SK-N-SH (cell line): ENCODE results near the gene HSPA1A. TPM values are rescaled to one million over a fixed set of nuclear protein-coding genes. Genes with fewer than 3 reads are reported as not detected.
A peak's percentile ranks its signal among the peaks of the same experiment; 100 is the strongest.

ENCODE experiments used
- CTCF ChIA-PET: fragments of 300-600, 350-600 bp; formaldehyde crosslinking; extraction: SDS; loops from one replicate; lab custom pipeline; 2021; lab: Yijun Ruan, JAX
- POLR2A ChIA-PET: fragments of 350-600 bp; sonication (Branson Sonifier 250); formaldehyde crosslinking; extraction: SDS; loops from one replicate; lab custom pipeline; 2020; ENCODE audit warnings: antibody characterized with exemption, inconsistent platforms; lab: Yijun Ruan, JAX
- DNase-seq: peaks from one replicate; pipeline ENCODE4 v3.0.0; 2012
- H2AFZ ChIP-seq: fragments of 200-600 bp; sonication (generic); 2 replicates; pipeline ENCODE4 v1.8.1; 2016; ENCODE audit warnings: antibody characterized with exemption, mild to moderate bottlenecking, low read depth
- H3F3A ChIP-seq: fragments of 200-600 bp; sonication (generic); replicated peaks from 2 replicates; pipeline ENCODE3; 2016; ENCODE audit warnings: antibody characterized with exemption, mild to moderate bottlenecking; ENCODE audit not compliant: insufficient read depth
- H3K27ac ChIP-seq, 2 experiments: fragments of 200-500 bp in 1 of 2; fragments of 200-600 bp in 1 of 2; sonication (Bioruptor generic) in 1 of 2; sonication (generic), shearing (Covaris generic) in 1 of 2; 2 replicates each; pipeline versions ENCODE4 v1.5.1 to v1.6.1; 2014 to 2016; ENCODE audit warnings: low read depth in 2 of 2, inconsistent platforms in 1 of 2, low read length in 1 of 2, mild to moderate bottlenecking in 1 of 2, mixed read lengths in 1 of 2
- H3K27me3 ChIP-seq: fragments of 200-600 bp; sonication (generic), shearing (Covaris generic); 2 replicates; pipeline ENCODE4 v1.6.1; 2016; ENCODE audit warnings: mixed run types; ENCODE audit not compliant: insufficient read depth
- H3K36me3 ChIP-seq, 2 experiments: fragments of 200-500 bp in 1 of 2; fragments of 200-600 bp in 1 of 2; sonication (Bioruptor generic) in 1 of 2; sonication (generic) in 1 of 2; replicated peaks in 1 of 2; 2 replicates each; pipeline versions ENCODE3 to v1.5.1; 2014 to 2016; ENCODE audit warnings: low read length in 1 of 2, mild to moderate bottlenecking in 1 of 2; ENCODE audit not compliant: insufficient read depth in 2 of 2, control insufficient read depth in 1 of 2
- H3K4me1 ChIP-seq, 2 experiments: fragments of 200-500 bp in 1 of 2; fragments of 200-600 bp in 1 of 2; sonication (Bioruptor generic) in 1 of 2; sonication (generic), shearing (Covaris generic) in 1 of 2; 2 replicates each; pipeline versions ENCODE4 v1.5.1 to v1.6.1; 2014 to 2016; ENCODE audit warnings: low read depth in 1 of 2, low read length in 1 of 2, mixed run types in 1 of 2; ENCODE audit not compliant: insufficient read depth in 2 of 2, control insufficient read depth in 1 of 2
- H3K4me2 ChIP-seq: fragments of 200-600 bp; sonication (generic), shearing (Covaris generic); 2 replicates; pipeline ENCODE4 v1.6.1; 2017; ENCODE audit warnings: mixed run types
- H3K4me3 ChIP-seq, 2 experiments: fragments of 200-500 bp in 1 of 2; fragments of 200-600 bp in 1 of 2; sonication (Bioruptor generic) in 1 of 2; sonication (generic), shearing (Covaris generic) in 1 of 2; 2 replicates each; pipeline versions ENCODE4 v1.5.1 to v1.8.1; 2014 to 2016; ENCODE audit warnings: low read depth in 2 of 2, inconsistent platforms in 1 of 2, low read length in 1 of 2, mild to moderate bottlenecking in 1 of 2, mixed read lengths in 1 of 2, moderate library complexity in 1 of 2
- H3K79me2 ChIP-seq: fragments of 200-600 bp; sonication (generic); 2 replicates; pipeline ENCODE4 v1.8.1; 2017; ENCODE audit warnings: mild to moderate bottlenecking; ENCODE audit not compliant: insufficient read depth
- H3K9ac ChIP-seq: fragments of 200-600 bp; sonication (generic); 2 replicates; pipeline ENCODE4 v1.6.1; 2017; ENCODE audit warnings: mixed run types
- H3K9me2 ChIP-seq: fragments of 200-600 bp; sonication (generic); 2 replicates; pipeline ENCODE4 v1.6.1; 2017; ENCODE audit warnings: mixed run types
- H3K9me3 ChIP-seq: fragments of 200-600 bp; sonication (generic); 2 replicates; pipeline ENCODE4 v1.6.1; 2017; ENCODE audit warnings: mixed run types, mild to moderate bottlenecking, moderate library complexity
- H4K20me1 ChIP-seq: fragments of 200-600 bp; sonication (generic); 2 replicates; pipeline ENCODE4 v1.6.1; 2017; ENCODE audit warnings: mild to moderate bottlenecking, mixed run types; ENCODE audit not compliant: insufficient read depth
- ELF1 ChIP-seq: IDR thresholded peaks from 2 replicates; pipeline ENCODE4 v1.4.0; 2012
- EP300 ChIP-seq, 2 experiments: IDR thresholded peaks; 2 replicates each; pipeline versions ENCODE4 v1.4.0 to v1.6.1; 2012; ENCODE audit warnings: borderline replicate concordance in 1 of 2, low read depth in 1 of 2, low read length in 1 of 2
- FOSL2 ChIP-seq: IDR thresholded peaks from 2 replicates; pipeline ENCODE4 v1.4.0; 2012; ENCODE audit warnings: low read depth, mild to moderate bottlenecking, moderate library complexity, borderline replicate concordance
- FOXJ3 ChIP-seq: sonication (generic); formaldehyde crosslinking; IDR thresholded peaks from 2 replicates; pipeline ENCODE4 v1.5.1; 2020; ENCODE audit warnings: mild to moderate bottlenecking, missing genetic modification reagents
- FOXM1 ChIP-seq: IDR thresholded peaks from 2 replicates; pipeline ENCODE4 v1.4.0; 2012; ENCODE audit warnings: low read depth, mild to moderate bottlenecking
- JUND ChIP-seq: IDR thresholded peaks from 2 replicates; pipeline ENCODE4 v1.4.0; 2012
- MEF2A ChIP-seq: IDR thresholded peaks from 2 replicates; pipeline ENCODE4 v1.4.0; 2012; ENCODE audit warnings: low read depth, borderline replicate concordance
- MXI1 ChIP-seq: IDR thresholded peaks from 2 replicates; pipeline ENCODE4 v1.6.1; 2012; ENCODE audit warnings: mild to moderate bottlenecking, low read depth, low read length, improper control_type of control experiment
- NRF1 ChIP-seq: IDR thresholded peaks from 2 replicates; pipeline ENCODE4 v1.6.1; 2012; ENCODE audit warnings: low read depth, mild to moderate bottlenecking, low read length
- RAD21 ChIP-seq: IDR thresholded peaks from 2 replicates; pipeline ENCODE4 v1.6.1; 2012; ENCODE audit warnings: mild to moderate bottlenecking, low read length
- RXRA ChIP-seq: IDR thresholded peaks from 2 replicates; pipeline ENCODE4 v1.4.0; 2012; ENCODE audit warnings: low read depth, mild to moderate bottlenecking, borderline replicate concordance
- SIN3A ChIP-seq: IDR thresholded peaks from 2 replicates; pipeline ENCODE4 v1.6.1; 2012; ENCODE audit warnings: low read depth, mild to moderate bottlenecking, low read length, moderate library complexity, borderline replicate concordance
- TAF1 ChIP-seq: IDR thresholded peaks from 2 replicates; pipeline ENCODE4 v1.6.1; 2012; ENCODE audit warnings: low read depth, mild to moderate bottlenecking, low read length, moderate library complexity, borderline replicate concordance
- TCF12 ChIP-seq: IDR thresholded peaks from 2 replicates; pipeline ENCODE4 v1.4.0; 2012
- USF1 ChIP-seq: IDR thresholded peaks from 2 replicates; pipeline ENCODE4 v1.4.0; 2012; ENCODE audit warnings: low read depth, borderline replicate concordance
- YY1 ChIP-seq: IDR thresholded peaks from 2 replicates; pipeline ENCODE4 v1.4.0; 2012; ENCODE audit warnings: low read depth, mild to moderate bottlenecking
- WGBS: methylation state at CpG from one replicate; pipeline ENCODE4 v1.1.6; 2017; ENCODE audit warnings: low lambda C conversion rate; 5-methylcytosine and 5-hydroxymethylcytosine counted together
- polyA plus RNA-seq, 3 experiments: library from polyadenylated mRNA; depleted of rRNA; stranded (reverse); fragments of >200 nt; gene quantifications; 2 replicates each; pipeline ENCODE4 v1.2.3, GENCODE V29; 2012
- TF ChIP-seq, protein P1 (sequence below): fragments of 150-350 bp; IDR thresholded peaks from 2 replicates; pipeline ENCODE4 v1.6.1; 2017; ENCODE audit warnings: antibody characterized with exemption, low read length, low read depth, borderline replicate concordance
- TF ChIP-seq, protein P2 (sequence below): fragments of 150-350 bp; IDR thresholded peaks from 2 replicates; pipeline ENCODE4 v1.6.1; 2016; ENCODE audit warnings: mild to moderate bottlenecking, low read depth, low read length

The HSPA1A gene
- polyA plus RNA-seq, 1 of the 3 experiments (the other 2 are of a cell fraction): 119 TPM

GRCh38 chr6:31765910-31766794, 49.2 kb upstream of the HSPA1A start:
- WGBS: 64% methylated on average over 35 of the region's 42 CpGs
- TF ChIP-seq MXI1 (no peak; the same call in 1 of the 2 replicates), USF1 (no peak), TCF12 (no peak), JUND (no peak), FOXJ3 (no peak), EP300 (IDR thresholded peaks at IDR 0.05; ENCODE audit: borderline replicate concordance in 1 of 2, low read depth in 1 of 2, low read length in 1 of 2) (no peak), FOXM1 (no peak), MEF2A (no peak), RXRA (no peak), SIN3A (no peak), YY1 (no peak), NRF1 (no peak), TAF1 (no peak), ELF1 (no peak), FOSL2 (no peak), RAD21 (no peak)
- TF ChIP-seq, protein P1, sequence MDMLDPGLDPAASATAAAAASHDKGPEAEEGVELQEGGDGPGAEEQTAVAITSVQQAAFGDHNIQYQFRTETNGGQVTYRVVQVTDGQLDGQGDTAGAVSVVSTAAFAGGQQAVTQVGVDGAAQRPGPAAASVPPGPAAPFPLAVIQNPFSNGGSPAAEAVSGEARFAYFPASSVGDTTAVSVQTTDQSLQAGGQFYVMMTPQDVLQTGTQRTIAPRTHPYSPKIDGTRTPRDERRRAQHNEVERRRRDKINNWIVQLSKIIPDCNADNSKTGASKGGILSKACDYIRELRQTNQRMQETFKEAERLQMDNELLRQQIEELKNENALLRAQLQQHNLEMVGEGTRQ: no peak
- TF ChIP-seq, protein P2, sequence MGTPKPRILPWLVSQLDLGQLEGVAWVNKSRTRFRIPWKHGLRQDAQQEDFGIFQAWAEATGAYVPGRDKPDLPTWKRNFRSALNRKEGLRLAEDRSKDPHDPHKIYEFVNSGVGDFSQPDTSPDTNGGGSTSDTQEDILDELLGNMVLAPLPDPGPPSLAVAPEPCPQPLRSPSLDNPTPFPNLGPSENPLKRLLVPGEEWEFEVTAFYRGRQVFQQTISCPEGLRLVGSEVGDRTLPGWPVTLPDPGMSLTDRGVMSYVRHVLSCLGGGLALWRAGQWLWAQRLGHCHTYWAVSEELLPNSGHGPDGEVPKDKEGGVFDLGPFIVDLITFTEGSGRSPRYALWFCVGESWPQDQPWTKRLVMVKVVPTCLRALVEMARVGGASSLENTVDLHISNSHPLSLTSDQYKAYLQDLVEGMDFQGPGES: no peak
- Histone ChIP-seq H3K4me3 (peak overlapping the region in 1 of 2 experiments; percentile 29; a peak in 1 of 4 replicates), H4K20me1 (no peaks in the 10 kb centered on the region), H3K79me2 (no peaks in the 10 kb centered on the region), H3K4me1 (peaks cover 0 to 8% of the 10 kb centered on the region in 2 experiments; a peak in 1 of 4 replicates), H3K9me2 (no peaks in the 10 kb centered on the region), H3K9me3 (no peaks in the 10 kb centered on the region), H3K36me3 (no peaks in the 10 kb centered on the region), H3K9ac (no peak overlapping the region), H3F3A (peaks cover 2% of the 10 kb centered on the region), H2AFZ (peak overlapping the region; percentile 71; the same call in 1 of the 2 replicates), H3K27me3 (no peaks in the 10 kb centered on the region), H3K27ac (no peak overlapping the region), H3K4me2 (no peak overlapping the region; the same call in 1 of the 2 replicates)
- peak; percentile 90 for DNase-seq
- POLR2A ChIA-PET: interaction anchor here (0.6 to 1.2 kb wide), 5 partner anchors 24 to 49 kb away, joined by 3 to 5 read pairs (median 3); partner anchors contain the start of genes DDAH2, HSPA1A and HSPA1L
- CTCF ChIA-PET: interaction anchor here (0.7 to 2.3 kb wide), 8 partner anchors 11 to 330 kb away, joined by 3 to 12 read pairs (median 4); partner anchors contain the start of genes DDAH2 and VWA7
